Mammary epithelial cell (primary cell): ENCODE data around the gene KCNE2.
"Not testable (repeated sequence)": the region's sequence is repeated elsewhere in the genome, so short reads cannot be mapped to it uniquely, and the experiment has no call there.

Experiments
- EZH2 ChIP-seq: IDR thresholded peaks from 2 replicates; pipeline ENCODE4 v1.6.1; 2012; ENCODE audit warnings: low read length, inconsistent platforms, borderline replicate concordance
- TF ChIP-seq, protein P1 (sequence below), 2 donors: IDR thresholded peaks in 1 of 2; conservative IDR thresholded peaks in 1 of 2; 2 replicates each; pipeline ENCODE4 v1.5.1; 2011 to 2012; ENCODE audit warnings: inconsistent platforms in 2 of 2, low read length in 2 of 2, mild to moderate bottlenecking in 2 of 2, control low read depth in 1 of 2, low read depth in 1 of 2; ENCODE audit not compliant: insufficient read depth in 1 of 2; ENCODE audit errors: extremely low read depth in 1 of 2

DNA sequence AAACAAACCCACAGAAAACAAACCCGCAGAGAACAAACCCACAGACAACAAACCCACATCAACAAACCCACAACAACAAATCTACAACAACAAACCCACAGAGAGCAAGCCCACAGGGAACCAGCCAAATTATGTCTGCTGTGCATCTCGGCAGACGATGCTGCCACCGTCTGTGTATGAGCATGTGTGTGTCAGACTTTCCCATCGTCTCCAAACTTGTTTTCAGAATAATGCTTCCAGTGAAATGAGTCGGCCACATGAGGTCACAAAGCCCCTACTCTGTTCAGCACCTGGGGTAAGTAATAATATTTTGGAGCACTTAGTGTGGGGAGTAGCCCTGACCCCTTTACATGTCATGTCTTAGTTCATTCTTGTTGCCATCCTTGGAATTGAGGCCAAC lies 42.3 kb downstream of the KCNE2 start:
- TF ChIP-seq, protein P1, sequence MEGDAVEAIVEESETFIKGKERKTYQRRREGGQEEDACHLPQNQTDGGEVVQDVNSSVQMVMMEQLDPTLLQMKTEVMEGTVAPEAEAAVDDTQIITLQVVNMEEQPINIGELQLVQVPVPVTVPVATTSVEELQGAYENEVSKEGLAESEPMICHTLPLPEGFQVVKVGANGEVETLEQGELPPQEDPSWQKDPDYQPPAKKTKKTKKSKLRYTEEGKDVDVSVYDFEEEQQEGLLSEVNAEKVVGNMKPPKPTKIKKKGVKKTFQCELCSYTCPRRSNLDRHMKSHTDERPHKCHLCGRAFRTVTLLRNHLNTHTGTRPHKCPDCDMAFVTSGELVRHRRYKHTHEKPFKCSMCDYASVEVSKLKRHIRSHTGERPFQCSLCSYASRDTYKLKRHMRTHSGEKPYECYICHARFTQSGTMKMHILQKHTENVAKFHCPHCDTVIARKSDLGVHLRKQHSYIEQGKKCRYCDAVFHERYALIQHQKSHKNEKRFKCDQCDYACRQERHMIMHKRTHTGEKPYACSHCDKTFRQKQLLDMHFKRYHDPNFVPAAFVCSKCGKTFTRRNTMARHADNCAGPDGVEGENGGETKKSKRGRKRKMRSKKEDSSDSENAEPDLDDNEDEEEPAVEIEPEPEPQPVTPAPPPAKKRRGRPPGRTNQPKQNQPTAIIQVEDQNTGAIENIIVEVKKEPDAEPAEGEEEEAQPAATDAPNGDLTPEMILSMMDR (conservative IDR thresholded peaks at IDR 0.05 in 1 of 2, IDR thresholded peaks at IDR 0.05 in 1 of 2; ENCODE audit: extremely low read depth in 1 of 2, insufficient read depth in 1 of 2, low read depth in 1 of 2, low read length in 2 of 2) = not testable (repeated sequence)
- not testable (repeated sequence) for TF ChIP-seq EZH2
